Mucosa of rectum (tissue), 2 donors: ENCODE data around the gene MEPCE.

Source experiments
- H3K27ac ChIP-seq, 2 donors: one replicate each; pipeline ENCODE4 v1.7.0; 2013; ENCODE audit warnings: inconsistent platforms in 2 of 2, low read depth in 2 of 2, low read length in 2 of 2
- H3K27me3 ChIP-seq, 2 donors: one replicate each; pipeline ENCODE4 v1.7.0; 2013; ENCODE audit warnings: low read length in 2 of 2; ENCODE audit not compliant: control insufficient read depth in 2 of 2, insufficient read depth in 2 of 2
- H3K36me3 ChIP-seq, 2 donors: one replicate each; pipeline ENCODE4 v1.7.0; 2013; ENCODE audit warnings: low read length in 2 of 2; ENCODE audit not compliant: control insufficient read depth in 2 of 2, insufficient read depth in 2 of 2
- H3K4me1 ChIP-seq, 2 donors: one replicate each; pipeline ENCODE4 v1.7.0; 2013; ENCODE audit warnings: low read length in 2 of 2, mild to moderate bottlenecking in 1 of 2; ENCODE audit not compliant: control insufficient read depth in 2 of 2, insufficient read depth in 2 of 2
- H3K4me3 ChIP-seq, 2 donors: one replicate each; pipeline ENCODE4 v1.7.0; 2013; ENCODE audit warnings: low read length in 2 of 2
- H3K9ac ChIP-seq, 2 donors: one replicate each; pipeline ENCODE4 v1.7.0; 2013; ENCODE audit warnings: low read length in 2 of 2, low read depth in 1 of 2, mild to moderate bottlenecking in 1 of 2
- H3K9me3 ChIP-seq, 2 donors: one replicate each; pipeline ENCODE4 v1.7.0; 2013; ENCODE audit warnings: low read length in 2 of 2; ENCODE audit not compliant: control insufficient read depth in 2 of 2
- donor health status: healthy.
- donor health status: Normal muscosa, but diverticular disease.

MEPCE gene

GRCh38 chr7:100464791-100465190 lies 35.2 kb downstream of the MEPCE start:
- peaks cover 0 to 13% of the 10 kb centered on the region in 2 donors for H3K36me3 ChIP-seq
- H3K9ac ChIP-seq = no peak overlapping the region
- H3K4me1 ChIP-seq = peaks cover 3% of the 10 kb centered on the region in 2 donors
- no peaks in the 10 kb centered on the region for H3K27me3 ChIP-seq
- H3K27ac ChIP-seq = no peak overlapping the region
- H3K4me3 ChIP-seq = no peak overlapping the region
- no peaks in the 10 kb centered on the region for H3K9me3 ChIP-seq

- Histone ChIP-seq H3K9me3 (no peaks in the 10 kb centered on the region), H3K9ac (no peak overlapping the region), H3K4me1 (peaks cover 3% of the 10 kb centered on the region in 2 donors), H3K27ac (no peak overlapping the region), H3K36me3 (peaks cover 0 to 13% of the 10 kb centered on the region in 2 donors), H3K4me3 (no peak overlapping the region), H3K27me3 (no peaks in the 10 kb centered on the region)
Measured at GRCh38 chr7:100465299-100465698, 35.7 kb downstream of the MEPCE start.

GRCh38 chr7:100465702-100466311 lies 36.2 kb downstream of the MEPCE start:
- Histone ChIP-seq H3K27me3 (no peaks in the 10 kb centered on the region), H3K36me3 (peaks cover 0 to 18% of the 10 kb centered on the region in 2 donors), H3K4me1 (peaks cover 3% of the 10 kb centered on the region in 2 donors), H3K4me3 (no peak overlapping the region), H3K9ac (no peak overlapping the region), H3K9me3 (no peaks in the 10 kb centered on the region), H3K27ac (no peak overlapping the region)

- peaks cover 3% of the 10 kb centered on the region in 2 donors for H3K4me1 ChIP-seq
Measured at GRCh38 chr7:100466653-100467605, 37.3 kb downstream of the MEPCE start.

GRCh38 chr7:100467638-100468373 lies 38.2 kb downstream of the MEPCE start:
- Histone ChIP-seq H3K9ac (no peak overlapping the region), H3K4me1 (peaks cover 5 to 8% of the 10 kb centered on the region in 2 donors), H3K9me3 (no peaks in the 10 kb centered on the region), H3K27me3 (no peaks in the 10 kb centered on the region), H3K4me3 (no peak overlapping the region), H3K27ac (no peak overlapping the region), H3K36me3 (peaks cover 1 to 18% of the 10 kb centered on the region in 2 donors)

More at GRCh38 chr7:100466653-100467605, 37.3 kb downstream of the MEPCE start:
- H3K27me3 ChIP-seq = no peaks in the 10 kb centered on the region
- no peak overlapping the region for H3K4me3 ChIP-seq
- no peak overlapping the region for H3K9ac ChIP-seq
- no peaks in the 10 kb centered on the region for H3K9me3 ChIP-seq
- H3K27ac ChIP-seq = no peak overlapping the region
- peaks cover 0 to 18% of the 10 kb centered on the region in 2 donors for H3K36me3 ChIP-seq

- Histone ChIP-seq H3K36me3 (peaks cover 2 to 26% of the 10 kb centered on the region in 2 donors), H3K27ac (no peak overlapping the region), H3K4me3 (no peak overlapping the region), H3K27me3 (no peaks in the 10 kb centered on the region), H3K9ac (no peak overlapping the region), H3K9me3 (no peaks in the 10 kb centered on the region), H3K4me1 (peaks cover 10 to 13% of the 10 kb centered on the region in 2 donors)
Measured at GRCh38 chr7:100469227-100470044, 39.8 kb downstream of the MEPCE start.

GRCh38 chr7:100471021-100471420 lies 41.4 kb downstream of the MEPCE start:
- peaks cover 13 to 19% of the 10 kb centered on the region in 2 donors for H3K4me1 ChIP-seq
- peaks cover 6 to 31% of the 10 kb centered on the region in 2 donors for H3K36me3 ChIP-seq

GRCh38 chr7:100472121-100472851 lies 42.7 kb downstream of the MEPCE start:
- no peak overlapping the region for H3K27ac ChIP-seq
- no peak overlapping the region for H3K9ac ChIP-seq
- peaks cover 6 to 26% of the 10 kb centered on the region in 2 donors for H3K36me3 ChIP-seq
- no peak overlapping the region for H3K4me3 ChIP-seq
- no peaks in the 10 kb centered on the region for H3K9me3 ChIP-seq
- H3K27me3 ChIP-seq = no peaks in the 10 kb centered on the region
- peaks cover 25 to 30% of the 10 kb centered on the region in 2 donors for H3K4me1 ChIP-seq

More at GRCh38 chr7:100471021-100471420, 41.4 kb downstream of the MEPCE start:
- Histone ChIP-seq H3K4me3 (no peak overlapping the region), H3K9ac (no peak overlapping the region), H3K27ac (no peak overlapping the region), H3K27me3 (no peaks in the 10 kb centered on the region), H3K9me3 (no peaks in the 10 kb centered on the region)
